ENCODE results near the gene CFAP141. TPM values are rescaled to one million over a fixed set of nuclear protein-coding genes. Genes with fewer than 3 reads are reported as not detected.

CFAP141 gene
- total and polyA plus RNA-seq, 2 of the 13 experiments (the other 11 are each of a cell fraction or from before 2014, with no cell fraction given), result not detected

DNA sequence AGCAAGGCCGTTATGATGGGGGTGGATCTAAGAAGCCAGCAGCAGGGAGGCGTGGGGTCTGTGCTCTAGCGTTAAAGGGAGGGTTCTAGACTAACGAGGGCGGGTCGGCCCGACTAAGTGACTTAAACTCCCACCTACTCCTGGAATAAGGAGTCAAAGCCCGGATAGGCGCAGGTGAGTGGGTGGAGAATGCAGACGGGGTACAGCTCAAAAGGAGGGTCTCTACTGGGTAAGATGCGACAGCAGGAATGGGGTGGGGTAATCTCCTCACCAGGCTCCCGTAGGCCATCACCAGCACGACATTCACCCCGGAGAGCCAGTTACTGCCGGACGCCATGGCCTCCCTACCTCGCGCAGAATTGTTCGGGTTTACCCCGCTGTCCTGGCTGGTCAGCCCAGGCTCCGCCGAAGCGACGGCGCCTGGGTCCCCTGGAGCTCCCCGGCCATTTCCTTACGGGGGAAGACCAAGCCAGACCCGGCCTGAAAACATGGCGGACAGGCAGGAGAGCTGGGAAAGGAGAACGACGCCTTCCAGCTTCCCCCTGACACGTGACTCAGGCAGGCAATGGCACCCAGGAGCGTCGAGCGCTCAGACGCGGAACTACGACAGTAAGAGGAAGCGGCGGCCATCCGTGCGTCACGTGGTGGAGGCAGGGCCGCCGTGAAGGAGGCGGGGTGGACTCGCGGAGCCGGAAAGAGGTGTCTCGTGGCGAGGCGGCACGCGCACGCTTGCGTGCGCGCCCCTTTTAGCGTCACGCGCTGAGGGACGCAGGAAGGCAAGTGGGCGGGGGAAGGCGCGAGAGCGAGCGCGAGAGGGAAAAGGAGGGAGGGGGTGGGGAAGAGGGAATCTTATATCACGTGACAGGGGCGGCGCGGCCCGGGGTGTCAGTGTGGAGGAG, 14.2 kb upstream of the CFAP141 start, which contains the start of gene UBAP2L (continued):
- TF ChIP-seq, protein P1, sequence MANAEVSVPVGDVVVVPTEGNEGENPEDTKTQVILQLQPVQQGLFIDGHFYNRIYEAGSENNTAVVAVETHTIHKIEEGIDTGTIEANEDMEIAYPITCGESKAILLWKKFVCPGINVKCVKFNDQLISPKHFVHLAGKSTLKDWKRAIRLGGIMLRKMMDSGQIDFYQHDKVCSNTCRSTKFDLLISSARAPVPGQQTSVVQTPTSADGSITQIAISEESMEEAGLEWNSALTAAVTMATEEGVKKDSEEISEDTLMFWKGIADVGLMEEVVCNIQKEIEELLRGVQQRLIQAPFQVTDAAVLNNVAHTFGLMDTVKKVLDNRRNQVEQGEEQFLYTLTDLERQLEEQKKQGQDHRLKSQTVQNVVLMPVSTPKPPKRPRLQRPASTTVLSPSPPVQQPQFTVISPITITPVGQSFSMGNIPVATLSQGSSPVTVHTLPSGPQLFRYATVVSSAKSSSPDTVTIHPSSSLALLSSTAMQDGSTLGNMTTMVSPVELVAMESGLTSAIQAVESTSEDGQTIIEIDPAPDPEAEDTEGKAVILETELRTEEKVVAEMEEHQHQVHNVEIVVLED (CRISPR knock-in tag; IDR thresholded peaks at IDR 0.05; ENCODE audit: borderline replicate concordance), result peak; percentile 98
- TF ChIP-seq ZFP91 (CRISPR knock-in tag; IDR thresholded peaks at IDR 0.05; ENCODE audit: borderline replicate concordance), result peak; percentile 92
- TF ChIP-seq GPBP1L1 (CRISPR knock-in tag; IDR thresholded peaks at IDR 0.05), result no peak
- TF ChIP-seq, protein P2, sequence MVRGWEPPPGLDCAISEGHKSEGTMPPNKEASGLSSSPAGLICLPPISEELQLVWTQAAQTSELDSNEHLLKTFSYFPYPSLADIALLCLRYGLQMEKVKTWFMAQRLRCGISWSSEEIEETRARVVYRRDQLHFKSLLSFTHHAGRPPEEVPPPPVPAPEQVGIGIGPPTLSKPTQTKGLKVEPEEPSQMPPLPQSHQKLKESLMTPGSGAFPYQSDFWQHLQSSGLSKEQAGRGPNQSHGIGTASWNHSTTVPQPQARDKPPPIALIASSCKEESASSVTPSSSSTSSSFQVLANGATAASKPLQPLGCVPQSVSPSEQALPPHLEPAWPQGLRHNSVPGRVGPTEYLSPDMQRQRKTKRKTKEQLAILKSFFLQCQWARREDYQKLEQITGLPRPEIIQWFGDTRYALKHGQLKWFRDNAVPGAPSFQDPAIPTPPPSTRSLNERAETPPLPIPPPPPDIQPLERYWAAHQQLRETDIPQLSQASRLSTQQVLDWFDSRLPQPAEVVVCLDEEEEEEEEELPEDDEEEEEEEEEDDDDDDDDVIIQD (CRISPR knock-in tag; IDR thresholded peaks at IDR 0.05; ENCODE audit: low read depth), result peak; percentile 72
- TF ChIP-seq ZNF816 (CRISPR knock-in tag; IDR thresholded peaks at IDR 0.05; ENCODE audit: borderline replicate concordance), result peak; percentile 63; the same call in 1 of the 2 replicates
- peak; percentile 37 for TF ChIP-seq ZNF510 (CRISPR knock-in tag; IDR thresholded peaks at IDR 0.05; ENCODE audit: low read depth)
- peak; percentile 85 for TF ChIP-seq BORCS8-MEF2B (CRISPR knock-in tag; IDR thresholded peaks at IDR 0.05)
- 0 out of 2 replicates have a peak, but pooled peaks have one; percentile 4 for TF ChIP-seq SRF (IDR thresholded peaks at IDR 0.05; ENCODE audit: low read depth, low read length)
- TF ChIP-seq, protein P3, sequence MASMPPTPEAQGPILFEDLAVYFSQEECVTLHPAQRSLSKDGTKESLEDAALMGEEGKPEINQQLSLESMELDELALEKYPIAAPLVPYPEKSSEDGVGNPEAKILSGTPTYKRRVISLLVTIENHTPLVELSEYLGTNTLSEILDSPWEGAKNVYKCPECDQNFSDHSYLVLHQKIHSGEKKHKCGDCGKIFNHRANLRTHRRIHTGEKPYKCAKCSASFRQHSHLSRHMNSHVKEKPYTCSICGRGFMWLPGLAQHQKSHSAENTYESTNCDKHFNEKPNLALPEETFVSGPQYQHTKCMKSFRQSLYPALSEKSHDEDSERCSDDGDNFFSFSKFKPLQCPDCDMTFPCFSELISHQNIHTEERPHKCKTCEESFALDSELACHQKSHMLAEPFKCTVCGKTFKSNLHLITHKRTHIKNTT (CRISPR knock-in tag; IDR thresholded peaks at IDR 0.05), result no peak
- TF ChIP-seq ZNF850 (CRISPR knock-in tag; conservative IDR thresholded peaks at IDR 0.05), result no peak
- peak; percentile 74 for TF ChIP-seq ZNF644 (CRISPR knock-in tag; IDR thresholded peaks at IDR 0.05; ENCODE audit: low read depth)
- TF ChIP-seq ZNF776 (CRISPR knock-in tag; IDR thresholded peaks at IDR 0.05), result peak; percentile 83; the same call in 1 of the 2 replicates
- peak; percentile 98 for TF ChIP-seq GMEB2 (CRISPR knock-in tag; IDR thresholded peaks at IDR 0.05; ENCODE audit: low read depth)
- peak; percentile 87 for TF ChIP-seq GATAD1 (CRISPR knock-in tag; IDR thresholded peaks at IDR 0.05)
- TF ChIP-seq, protein P4, sequence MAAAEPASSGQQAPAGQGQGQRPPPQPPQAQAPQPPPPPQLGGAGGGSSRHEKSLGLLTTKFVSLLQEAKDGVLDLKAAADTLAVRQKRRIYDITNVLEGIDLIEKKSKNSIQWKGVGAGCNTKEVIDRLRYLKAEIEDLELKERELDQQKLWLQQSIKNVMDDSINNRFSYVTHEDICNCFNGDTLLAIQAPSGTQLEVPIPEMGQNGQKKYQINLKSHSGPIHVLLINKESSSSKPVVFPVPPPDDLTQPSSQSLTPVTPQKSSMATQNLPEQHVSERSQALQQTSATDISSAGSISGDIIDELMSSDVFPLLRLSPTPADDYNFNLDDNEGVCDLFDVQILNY (CRISPR knock-in tag; conservative IDR thresholded peaks at IDR 0.05), result no peak
- peak; percentile 92; the same call in 1 of the 3 replicates for TF ChIP-seq MXI1 (IDR thresholded peaks at IDR 0.05; ENCODE audit: borderline replicate concordance, low read depth, low read length)
- TF ChIP-seq ZMYM2 (CRISPR knock-in tag; IDR thresholded peaks at IDR 0.05), result peak; percentile 52; the same call in 1 of the 2 replicates
- peak; percentile 72; the same call in 1 of the 2 replicates for TF ChIP-seq ZNF253 (CRISPR knock-in tag; IDR thresholded peaks at IDR 0.05; ENCODE audit: borderline replicate concordance)

Measured in HepG2 (cell line).